ENCODE data around the gene PIN4.

GRCh38 chrX:72159769-72160168 is 21.8 kb upstream of the PIN4 start:
- TF ChIP-seq EZH2 (optimal IDR thresholded peaks at IDR 0.05; ENCODE audit: low read depth, low read length) = no peak
- no peak for TF ChIP-seq CTCF (IDR thresholded peaks at IDR 0.05; ENCODE audit: low read length)

Data from MM.1S (cell line).